ENCODE data around the gene CCSAP. TPM values are rescaled to one million over a fixed set of nuclear protein-coding genes. Genes with fewer than 3 reads are reported as not detected.

CCSAP gene
- total and polyA plus RNA-seq, 2 of the 4 experiments (the other 2 are of a cell fraction), result 2.3 to 3.8 TPM

DNA sequence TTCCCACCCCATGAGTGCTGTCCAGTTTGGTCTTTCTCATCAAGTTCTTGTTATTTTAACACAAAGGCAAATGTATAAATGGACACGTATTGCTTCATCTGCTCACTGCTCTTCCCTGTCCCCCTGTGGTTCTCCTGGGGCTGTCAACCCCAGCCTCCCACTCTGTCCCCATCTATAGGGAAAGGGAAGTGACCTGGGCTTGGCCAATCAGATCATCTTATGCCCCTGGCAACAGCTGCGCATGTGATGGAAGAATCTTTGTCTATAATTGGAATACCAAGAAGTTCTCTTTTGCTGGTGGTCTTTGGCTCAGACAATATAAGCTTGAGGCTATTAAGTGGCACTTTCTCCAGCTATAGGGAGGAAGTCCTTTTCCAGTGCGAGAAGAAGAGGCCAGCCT lies 4.7 kb upstream of the CCSAP start:
- no peak overlapping the region for H3K4ac ChIP-seq (ENCODE audit: low read depth, low read length)
- H3K56ac ChIP-seq (ENCODE audit: extremely low read depth, insufficient read depth, low read length), result no peak overlapping the region
- no peak overlapping the region for H3K4me3 ChIP-seq (ENCODE audit: insufficient read depth, low read depth, low read length)
- CTCF ChIA-PET, result interaction anchor here (0.6 kb wide), 2 partner anchors 36 to 75 kb away, joined by 4 to 7 read pairs; no protein-coding TSS in a partner anchor
- no peak overlapping the region for H2AK9ac ChIP-seq (replicated peaks; ENCODE audit: low read depth, low read length, poor library complexity)
- no CpG with 5 or more reads among the region's 3 CpGs for WGBS, 2 experiments (ENCODE audit: extremely low coverage in 2 of 2, insufficient read length in 1 of 2)
- H3K18ac ChIP-seq (ENCODE audit: low read depth, low read length), result no peak overlapping the region
- in situ Hi-C loops (cut with MboI; ENCODE audit: low sequenced_read_pairs) (no loop called here), dilution Hi-C loops (cut with HindIII; ENCODE audit: low sequenced_read_pairs, unreplicated experiment) (no loop called here), intact Hi-C loops (cut with micrococcal nuclease) (loop anchor here (5.0 kb wide), 1 partner anchor 60 kb away; no protein-coding TSS in a partner anchor)
- H2AFZ ChIP-seq (replicated peaks; ENCODE audit: low read length, poor library complexity), result no peak overlapping the region
- DNase-seq (no peak), ATAC-seq (ENCODE audit: low read depth) (no peak)
- no peak for TF ChIP-seq RAD21 (IDR thresholded peaks at IDR 0.05; ENCODE audit: low read length)
- no peak for TF ChIP-seq RFX5 (IDR thresholded peaks at IDR 0.05; ENCODE audit: low read depth, low read length)
- no peak for TF ChIP-seq MAFK (IDR thresholded peaks at IDR 0.05; ENCODE audit: low read depth, low read length)
- TF ChIP-seq FOS (IDR thresholded peaks at IDR 0.05; ENCODE audit: low read depth, low read length), result no peak
- no peak for TF ChIP-seq POLR2A (IDR thresholded peaks at IDR 0.05; ENCODE audit: low read depth, low read length)
- TF ChIP-seq NFE2L2 (IDR thresholded peaks at IDR 0.05; ENCODE audit: low read depth, low read length), result no peak
- TF ChIP-seq CHD1 (IDR thresholded peaks at IDR 0.05; ENCODE audit: low read depth, low read length), result no peak
- TF ChIP-seq MXI1 (IDR thresholded peaks at IDR 0.05; ENCODE audit: borderline replicate concordance, low read depth, low read length), result no peak
- no peak for TF ChIP-seq CEBPB (IDR thresholded peaks at IDR 0.05; ENCODE audit: low read depth, low read length)
- TF ChIP-seq, protein P1, sequence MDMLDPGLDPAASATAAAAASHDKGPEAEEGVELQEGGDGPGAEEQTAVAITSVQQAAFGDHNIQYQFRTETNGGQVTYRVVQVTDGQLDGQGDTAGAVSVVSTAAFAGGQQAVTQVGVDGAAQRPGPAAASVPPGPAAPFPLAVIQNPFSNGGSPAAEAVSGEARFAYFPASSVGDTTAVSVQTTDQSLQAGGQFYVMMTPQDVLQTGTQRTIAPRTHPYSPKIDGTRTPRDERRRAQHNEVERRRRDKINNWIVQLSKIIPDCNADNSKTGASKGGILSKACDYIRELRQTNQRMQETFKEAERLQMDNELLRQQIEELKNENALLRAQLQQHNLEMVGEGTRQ (IDR thresholded peaks at IDR 0.05; ENCODE audit: low read depth, low read length), result no peak
- H2BK20ac ChIP-seq (ENCODE audit: low read depth, low read length), result no peak overlapping the region
- H4K20me1 ChIP-seq (ENCODE audit: insufficient read depth, low read length), result no peaks in the 10 kb centered on the region
- 0 out of 2 replicates have a peak, but pooled peaks cover 2% of the 10 kb centered on the region for H3K9me3 ChIP-seq (ENCODE audit: control insufficient read depth, insufficient read depth, low read length)
- H3K36me3 ChIP-seq (ENCODE audit: control insufficient read depth, insufficient read depth, low read length), result no peaks in the 10 kb centered on the region
- no TSS peak for BruUV-seq (replicated peaks)
- POLR2A ChIA-PET (ENCODE audit: unreplicated experiment), result no interaction called here
- no peak overlapping the region for H3K14ac ChIP-seq (replicated peaks; ENCODE audit: low read depth, low read length)
- H4K5ac ChIP-seq (ENCODE audit: low read depth, low read length), result no peak overlapping the region
- no peak overlapping the region for H3K23ac ChIP-seq (ENCODE audit: low read depth, low read length)
- no peak overlapping the region for H3K9ac ChIP-seq (ENCODE audit: low read depth, low read length)
- no peak overlapping the region for H3K4me2 ChIP-seq (ENCODE audit: low read depth, low read length)
- no peaks in the 10 kb centered on the region for H3K9me1 ChIP-seq (ENCODE audit: insufficient read depth, low read length)
- H4K91ac ChIP-seq (ENCODE audit: insufficient read depth, low read depth, low read length), result no peak overlapping the region
- H2BK5ac ChIP-seq (ENCODE audit: low read depth, low read length, poor library complexity, severe bottlenecking), result no peak overlapping the region
- H3K27ac ChIP-seq (ENCODE audit: insufficient read depth, low read length), result no peak overlapping the region
- H2BK120ac ChIP-seq (ENCODE audit: low read depth, low read length), result no peak overlapping the region
- H3K79me1 ChIP-seq (ENCODE audit: low read depth in 1 of 2, low read length in 2 of 2), result no peaks in the 10 kb centered on the region
- H2AK5ac ChIP-seq (ENCODE audit: low read depth, low read length), result no peak overlapping the region
- H2BK15ac ChIP-seq (ENCODE audit: low read depth, low read length), result no peak overlapping the region
- H4K8ac ChIP-seq (ENCODE audit: low read depth in 2 of 2, low read length in 2 of 2), result no peak overlapping the region
- H3K27me3 ChIP-seq (ENCODE audit: control insufficient read depth, insufficient read depth, low read length), result peaks cover 19% of the 10 kb centered on the region
- H3K4me1 ChIP-seq (ENCODE audit: control insufficient read depth, insufficient read depth, low read length), result no peaks in the 10 kb centered on the region

All from IMR-90 (cell line).